ENCODE measurements around the gene TAS1R2.

The TAS1R2 gene

GRCh38 chr1:18796950-18797349 is 62.5 kb downstream of the TAS1R2 start:
- no peak for DNase-seq

DNA sequence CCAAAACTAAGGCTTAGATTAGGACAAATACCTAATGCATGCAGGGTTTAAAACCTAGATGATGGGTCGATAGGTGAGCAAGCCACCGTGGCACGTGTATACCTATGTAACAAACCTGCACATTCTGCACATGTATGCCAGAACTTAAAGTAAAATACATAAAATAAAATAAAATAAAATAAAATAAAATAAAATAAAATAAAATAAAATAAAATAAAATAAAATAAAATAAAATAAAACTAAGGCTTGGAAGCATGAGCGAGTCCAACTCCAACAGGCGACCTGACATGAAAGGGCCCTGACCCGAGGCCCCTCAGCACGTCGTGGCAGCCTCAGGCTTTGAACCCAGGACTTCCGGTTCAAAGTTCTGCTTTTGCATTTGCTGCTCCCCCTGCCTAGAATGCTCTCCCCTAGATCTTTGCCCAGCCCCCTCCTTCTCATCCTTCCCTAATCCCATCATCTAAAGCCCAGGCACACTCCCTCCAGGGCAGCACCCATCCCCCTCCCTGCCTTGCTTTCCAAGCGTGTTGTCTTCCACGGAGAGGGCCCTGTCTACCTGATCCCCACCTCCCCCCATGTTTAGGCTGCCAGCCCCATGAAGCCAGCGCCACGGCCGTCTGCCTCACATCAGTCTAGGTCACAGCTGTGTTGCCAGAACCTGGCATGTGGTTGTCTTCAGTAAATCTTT is 64.3 kb downstream of the TAS1R2 start:
- DNase-seq = no peak

- no peak for DNase-seq
Observed at GRCh38 chr1:18794561-18794960, 64.9 kb downstream of the TAS1R2 start.

DNA sequence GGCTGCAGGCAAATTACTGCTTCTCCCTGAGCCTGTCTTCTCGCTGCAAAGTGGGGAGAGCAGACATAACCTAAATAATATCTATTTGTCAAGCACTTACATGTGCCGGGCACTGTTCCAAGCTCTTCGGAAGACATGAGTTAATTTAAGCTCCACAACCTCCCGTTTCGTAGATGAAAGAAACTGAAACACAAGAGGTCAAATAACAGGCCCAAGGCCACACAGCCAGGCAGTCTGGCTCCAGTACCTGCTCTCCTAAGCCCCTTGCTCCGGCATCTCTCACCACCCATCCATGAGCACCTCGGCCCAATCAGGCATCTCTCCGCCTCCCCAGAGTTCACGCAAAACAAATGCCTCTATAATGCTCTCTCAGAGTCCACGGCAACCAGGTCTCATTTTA is 65.4 kb downstream of the TAS1R2 start:
- DNase-seq = no peak

GRCh38 chr1:18793164-18793563 is 66.3 kb downstream of the TAS1R2 start:
- DNase-seq = no peak

DNA sequence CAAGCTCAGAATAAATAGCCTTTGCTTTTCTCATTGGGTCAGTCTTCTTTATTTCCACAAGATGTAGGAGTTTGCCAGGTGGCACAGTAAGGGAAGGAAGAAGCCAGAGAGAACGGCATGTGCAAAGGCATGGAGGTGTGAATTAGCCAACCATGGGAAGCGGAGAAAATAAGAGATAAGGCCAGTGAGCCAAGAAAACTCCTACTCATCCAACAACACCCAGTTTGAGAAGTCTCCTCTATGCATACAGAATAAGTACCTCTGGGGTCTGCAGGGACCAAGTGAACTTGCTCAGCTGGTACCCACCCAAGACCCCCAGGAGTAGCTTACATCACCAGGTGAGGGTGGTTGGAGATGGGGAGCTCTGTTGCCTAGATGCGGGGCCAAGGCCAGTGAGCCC is 66.7 kb downstream of the TAS1R2 start:
- no peak for DNase-seq

Measured in activated CD8-positive, alpha-beta memory T cell treated with anti-CD3 and anti-CD28 coated beads for 24 hours (primary cell).